Measurements from ENCODE around the gene BSG. TPM values are rescaled to one million over a fixed set of nuclear protein-coding genes. Genes with fewer than 3 reads are reported as not detected.
A peak's percentile ranks its signal among the peaks of the same experiment; 100 is the strongest.

Gene BSG
- total RNA-seq, 3 donors from 2014 or later, result 270 to 515 (median 282) TPM

GRCh38 chr19:542173-542866 is 30.1 kb upstream of the BSG start:
- Histone ChIP-seq H3K4me3 (no peak overlapping the region), H3K27ac (no peak overlapping the region), H3K36me3 (no peaks in the 10 kb centered on the region), H3K4me1 (no peaks in the 10 kb centered on the region), H3K9me3 (no peaks in the 10 kb centered on the region), H3K27me3 (peaks cover 0 to 2% of the 10 kb centered on the region in 2 donors)
- no peak for TF ChIP-seq CTCF (IDR thresholded peaks at IDR 0.05)
- no peak for DNase-seq (ENCODE audit: low spot score in 2 of 2)
- intact Hi-C loops (cut with DNase I; ENCODE audit: low total_unique reads), result no loop called here

GRCh38 chr19:543910-544608 is 28.3 kb upstream of the BSG start, which contains the start of gene GZMM:
Gene GZMM, plus strand, starts transcription at chr19:544053. Its CDS starts 19 bp downstream, at chr19:544072.
- Histone ChIP-seq H3K4me1 (no peaks in the 10 kb centered on the region), H3K9me3 (no peaks in the 10 kb centered on the region), H3K27ac (no peak within 1 kb of the TSS), H3K4me3 (peak within 1 kb of the TSS in 1 of 3 donors; percentile 28), H3K27me3 (peaks cover 3 to 4% of the 10 kb centered on the region in 2 donors), H3K36me3 (no peaks in the 10 kb centered on the region)
- TF ChIP-seq CTCF (IDR thresholded peaks at IDR 0.05) (no peak), POLR2A (IDR thresholded peaks at IDR 0.05) (no peak), POLR2AphosphoS5 (IDR thresholded peaks at IDR 0.05) (no peak)
- no peak for DNase-seq (ENCODE audit: low spot score in 2 of 2)
- intact Hi-C loops (cut with DNase I; ENCODE audit: low total_unique reads), result no loop called here

- H3K27ac ChIP-seq, result no peak overlapping the region
- DNase-seq (ENCODE audit: low spot score in 2 of 2), result no peak
- no peaks in the 10 kb centered on the region for H3K36me3 ChIP-seq
- intact Hi-C loops (cut with DNase I; ENCODE audit: low total_unique reads), result no loop called here
- TF ChIP-seq POLR2AphosphoS5 (IDR thresholded peaks at IDR 0.05), result no peak
- no peak for TF ChIP-seq POLR2A (IDR thresholded peaks at IDR 0.05)
- no peaks in the 10 kb centered on the region for H3K4me1 ChIP-seq
- peaks cover 3 to 4% of the 10 kb centered on the region in 2 donors for H3K27me3 ChIP-seq
- H3K4me3 ChIP-seq, result no peak overlapping the region
- no peaks in the 10 kb centered on the region for H3K9me3 ChIP-seq
These were observed 25.3 kb upstream of the BSG start for GRCh38 chr19:547117-547516.

- no peak for TF ChIP-seq CTCF (IDR thresholded peaks at IDR 0.05)
- no peak for TF ChIP-seq POLR2A (IDR thresholded peaks at IDR 0.05)
- no peak for TF ChIP-seq POLR2AphosphoS5 (IDR thresholded peaks at IDR 0.05)
- Histone ChIP-seq H3K4me3 (no peak overlapping the region), H3K9me3 (no peaks in the 10 kb centered on the region), H3K27ac (no peak overlapping the region), H3K36me3 (no peaks in the 10 kb centered on the region), H3K27me3 (peaks cover 3 to 4% of the 10 kb centered on the region in 2 donors), H3K4me1 (no peaks in the 10 kb centered on the region)
- intact Hi-C loops (cut with DNase I; ENCODE audit: low total_unique reads), result no loop called here
- no peak for DNase-seq (ENCODE audit: low spot score in 2 of 2)
These were observed 24.3 kb upstream of the BSG start for GRCh38 chr19:547836-548720.

- Histone ChIP-seq H3K27me3 (peaks cover 3 to 4% of the 10 kb centered on the region in 2 donors), H3K27ac (no peak overlapping the region), H3K36me3 (no peaks in the 10 kb centered on the region), H3K4me1 (no peaks in the 10 kb centered on the region), H3K9me3 (no peaks in the 10 kb centered on the region), H3K4me3 (no peak overlapping the region)
- DNase-seq (ENCODE audit: low spot score in 2 of 2), result no peak
- no peak for TF ChIP-seq POLR2AphosphoS5 (IDR thresholded peaks at IDR 0.05)
- no peak for TF ChIP-seq POLR2A (IDR thresholded peaks at IDR 0.05)
- TF ChIP-seq CTCF (IDR thresholded peaks at IDR 0.05), result no peak
- intact Hi-C loops (cut with DNase I; ENCODE audit: low total_unique reads), result no loop called here
These were observed 23.2 kb upstream of the BSG start for GRCh38 chr19:548886-549830.

Data from breast epithelium (tissue), 4 donors.